ENCODE data around the gene FOXS1. TPM values are rescaled to one million over a fixed set of nuclear protein-coding genes. Genes with fewer than 3 reads are reported as not detected.

Gene FOXS1
- total RNA-seq, 1 donor from 2014 or later, result 21.8 TPM

- H3K27me3 ChIP-seq, result no peaks in the 10 kb centered on the region
- peaks cover 46 to 67% of the 10 kb centered on the region in 2 donors for H3K4me1 ChIP-seq
- no peaks in the 10 kb centered on the region for H3K36me3 ChIP-seq
- H3K9me3 ChIP-seq, result no peaks in the 10 kb centered on the region
- peak overlapping the region; percentile 94 to 95 for H3K27ac ChIP-seq
- peak overlapping the region in 1 of 2 donors; percentile 70 for H3K4me3 ChIP-seq
- TF ChIP-seq CTCF (IDR thresholded peaks at IDR 0.05), result no peak
- DNase-seq (ENCODE audit: low spot score in 2 of 2), result peak; percentile 70 to 94
- intact Hi-C loops (cut with DNase I), result loop anchor here (5.0 to 10.0 kb wide), 2 partner anchors 117 to 280 kb away; partner anchors contain the start of gene BCL2L1
These were observed 3.5 kb downstream of the FOXS1 start for GRCh38 chr20:31841928-31842327.

GRCh38 chr20:31840906-31841816, 4.2 kb downstream of the FOXS1 start:
- Histone ChIP-seq H3K4me1 (peaks cover 49 to 71% of the 10 kb centered on the region in 2 donors), H3K4me3 (peak overlapping the region in 1 of 2 donors; percentile 70), H3K27me3 (no peaks in the 10 kb centered on the region), H3K27ac (peak overlapping the region; percentile 94 to 95), H3K36me3 (no peaks in the 10 kb centered on the region), H3K9me3 (no peaks in the 10 kb centered on the region)
- intact Hi-C loops (cut with DNase I), result loop anchor here (5.0 to 10.0 kb wide), 2 partner anchors 116 to 279 kb away; partner anchors contain the start of gene BCL2L1
- DNase-seq (ENCODE audit: low spot score in 2 of 2), result peak in 1 of 2 donors; percentile 76
- TF ChIP-seq CTCF (IDR thresholded peaks at IDR 0.05), result no peak

- Histone ChIP-seq H3K4me1 (peaks cover 51 to 76% of the 10 kb centered on the region in 2 donors), H3K4me3 (no peak overlapping the region), H3K27me3 (no peaks in the 10 kb centered on the region), H3K27ac (peak overlapping the region; percentile 94 to 95), H3K36me3 (no peaks in the 10 kb centered on the region), H3K9me3 (no peaks in the 10 kb centered on the region)
- intact Hi-C loops (cut with DNase I), result loop anchor here (5.0 to 10.0 kb wide), 2 partner anchors 115 to 278 kb away; partner anchors contain the start of gene BCL2L1
- TF ChIP-seq CTCF (IDR thresholded peaks at IDR 0.05), result no peak
- no peak for DNase-seq (ENCODE audit: low spot score in 2 of 2)
These were observed 5.5 kb downstream of the FOXS1 start for GRCh38 chr20:31839782-31840487.

- no peak for TF ChIP-seq CTCF (IDR thresholded peaks at IDR 0.05)
- Histone ChIP-seq H3K4me1 (peaks cover 51 to 76% of the 10 kb centered on the region in 2 donors), H3K27ac (peak overlapping the region; percentile 94 to 95), H3K9me3 (no peaks in the 10 kb centered on the region), H3K27me3 (no peaks in the 10 kb centered on the region), H3K36me3 (no peaks in the 10 kb centered on the region), H3K4me3 (no peak overlapping the region)
- no peak for DNase-seq (ENCODE audit: low spot score in 2 of 2)
- intact Hi-C loops (cut with DNase I), result no loop called here
These were observed 6.6 kb downstream of the FOXS1 start for GRCh38 chr20:31838646-31839292.

GRCh38 chr20:31837896-31838397, 7.5 kb downstream of the FOXS1 start:
- no peaks in the 10 kb centered on the region for H3K27me3 ChIP-seq
- DNase-seq (ENCODE audit: low spot score in 2 of 2), result no peak
- intact Hi-C loops (cut with DNase I), result no loop called here
- H3K27ac ChIP-seq, result peak overlapping the region; percentile 94 to 95
- peaks cover 44 to 69% of the 10 kb centered on the region in 2 donors for H3K4me1 ChIP-seq
- no peaks in the 10 kb centered on the region for H3K36me3 ChIP-seq
- H3K9me3 ChIP-seq, result no peaks in the 10 kb centered on the region
- H3K4me3 ChIP-seq, result no peak overlapping the region
- no peak for TF ChIP-seq CTCF (IDR thresholded peaks at IDR 0.05)
